SK-N-SH treated with all-trans-retinoic acid at 6 μM for 48 hours (cell line): ENCODE data around the gene ALDH1A2.

Experiments
- ATAC-seq: fragments of 200-7000 bp; cut with Tn5 transposase; 3 replicates; pipeline ENCODE4 v1.9.1; 2020; ENCODE audit warnings: mild to moderate bottlenecking, moderate library complexity
- ARNTL ChIP-seq: fragments of 450-650 bp; formaldehyde crosslinking; IDR thresholded peaks from 2 replicates; pipeline ENCODE4 v1.5.0; 2020; ENCODE audit warnings: low read depth, mild to moderate bottlenecking, moderate library complexity, borderline replicate concordance
- CREB5 ChIP-seq: fragments of 250-450 bp; sonication (Bioruptor Pico); IDR thresholded peaks from 2 replicates; pipeline ENCODE4 v1.5.1; 2020; ENCODE audit warnings: low read depth, mild to moderate bottlenecking, moderate library complexity
- CSDC2 ChIP-seq: fragments of 250-450 bp; sonication (Bioruptor Pico); IDR thresholded peaks from 2 replicates; pipeline ENCODE4 v1.5.0; 2020; ENCODE audit warnings: mild to moderate bottlenecking, moderate library complexity
- CSRNP3 ChIP-seq: fragments of 250-450 bp; sonication (Bioruptor Pico); IDR thresholded peaks from 2 replicates; pipeline ENCODE4 v1.5.1; 2021; ENCODE audit warnings: mild to moderate bottlenecking, moderate library complexity
- ESRRG ChIP-seq: fragments of 250-450 bp; sonication (Bioruptor Pico); IDR thresholded peaks from 2 replicates; pipeline ENCODE4 v1.6.1; 2021; ENCODE audit warnings: mild to moderate bottlenecking
- GLIS3 ChIP-seq: fragments of 250-450 bp; sonication (Bioruptor Pico); IDR thresholded peaks from 2 replicates; pipeline ENCODE4 v1.5.0; 2020; ENCODE audit warnings: mild to moderate bottlenecking, moderate library complexity
- ISL1 ChIP-seq: fragments of 250-450 bp; sonication (Bioruptor Pico); IDR thresholded peaks from 2 replicates; pipeline ENCODE4 v2.1.2; 2022; ENCODE audit warnings: mild to moderate bottlenecking, moderate library complexity
- OSR1 ChIP-seq: fragments of 250-450 bp; sonication (Bioruptor Pico); IDR thresholded peaks from 2 replicates; pipeline ENCODE4 v1.8.0; 2022; ENCODE audit warnings: moderate library complexity, mild to moderate bottlenecking, inconsistent platforms
- PATZ1 ChIP-seq: fragments of 250-450 bp; sonication (Bioruptor Pico); IDR thresholded peaks from 2 replicates; pipeline ENCODE4 v1.8.0; 2020; ENCODE audit warnings: mild to moderate bottlenecking, moderate library complexity, borderline replicate concordance
- PPARA ChIP-seq: fragments of 250-450 bp; sonication (Bioruptor Pico); IDR thresholded peaks from 2 replicates; pipeline ENCODE4 v1.5.0; 2020; ENCODE audit warnings: mild to moderate bottlenecking, borderline replicate concordance
- RARB ChIP-seq: fragments of 250-450 bp; sonication (Bioruptor Pico); IDR thresholded peaks from 2 replicates; pipeline ENCODE4 v1.8.0; 2021; ENCODE audit warnings: mild to moderate bottlenecking, moderate library complexity
- SNAI2 ChIP-seq: fragments of 250-450 bp; sonication (Bioruptor Pico); IDR thresholded peaks from 2 replicates; pipeline ENCODE4 v1.5.0; 2020; ENCODE audit warnings: mild to moderate bottlenecking, moderate library complexity
- TCF4 ChIP-seq: fragments of 250-450 bp; sonication (Bioruptor Pico); IDR thresholded peaks from 2 replicates; pipeline ENCODE4 v1.8.0; 2021; ENCODE audit warnings: mild to moderate bottlenecking, moderate library complexity, borderline replicate concordance
- TOX ChIP-seq: fragments of 250-450 bp; sonication (Bioruptor Pico); IDR thresholded peaks from 2 replicates; pipeline ENCODE4 v1.8.0; 2021; ENCODE audit warnings: mild to moderate bottlenecking, moderate library complexity, borderline replicate concordance
- TSHZ2 ChIP-seq: fragments of 250-450 bp; sonication (Bioruptor Pico); IDR thresholded peaks from 2 replicates; pipeline ENCODE4 v1.5.0; 2020; ENCODE audit warnings: mild to moderate bottlenecking, moderate library complexity
- ZC3H10 ChIP-seq: fragments of 250-450 bp; sonication (Bioruptor Pico); IDR thresholded peaks from 2 replicates; pipeline ENCODE4 v1.5.1; 2021; ENCODE audit warnings: mild to moderate bottlenecking, moderate library complexity
- ZFP3 ChIP-seq: fragments of 250-450 bp; sonication (Bioruptor Pico); IDR thresholded peaks from 2 replicates; pipeline ENCODE4 v1.5.0; 2020; ENCODE audit warnings: mild to moderate bottlenecking, moderate library complexity
- ZFP30 ChIP-seq: fragments of 450-650 bp; formaldehyde crosslinking; IDR thresholded peaks from 2 replicates; pipeline ENCODE4 v1.5.0; 2022; ENCODE audit warnings: mild to moderate bottlenecking, moderate library complexity
- ZNF565 ChIP-seq: fragments of 450-650 bp; formaldehyde crosslinking; conservative IDR thresholded peaks from 2 replicates; pipeline ENCODE4 v1.5.0; 2020; ENCODE audit warnings: low read depth, mild to moderate bottlenecking, moderate library complexity
- ZNF8 ChIP-seq: fragments of 450-650 bp; formaldehyde crosslinking; IDR thresholded peaks from 2 replicates; pipeline ENCODE4 v1.5.0; 2020; ENCODE audit warnings: mild to moderate bottlenecking, moderate library complexity

Gene ALDH1A2

GRCh38 chr15:57914350-57915055 is 151.0 kb downstream of the ALDH1A2 start:
- ATAC-seq: no peak
- TF ChIP-seq CSRNP3 (CRISPR knock-in tag) (no peak), ISL1 (CRISPR knock-in tag) (no peak), PPARA (CRISPR knock-in tag) (no peak), OSR1 (CRISPR knock-in tag) (no peak), ARNTL (no peak), RARB (CRISPR knock-in tag) (no peak), CREB5 (CRISPR knock-in tag) (no peak), ZNF565 (CRISPR knock-in tag) (no peak), ZFP30 (no peak), CSDC2 (CRISPR knock-in tag) (no peak)

- TF ChIP-seq ZFP3 (CRISPR knock-in tag) (no peak), TCF4 (CRISPR knock-in tag) (no peak), PPARA (CRISPR knock-in tag) (no peak), ZNF8 (CRISPR knock-in tag) (no peak), SNAI2 (CRISPR knock-in tag) (no peak), ISL1 (CRISPR knock-in tag) (no peak), ARNTL (no peak), CREB5 (CRISPR knock-in tag) (no peak), CSRNP3 (CRISPR knock-in tag) (no peak), TOX (CRISPR knock-in tag) (no peak), ESRRG (CRISPR knock-in tag) (no peak), RARB (CRISPR knock-in tag) (no peak), TSHZ2 (CRISPR knock-in tag) (no peak), OSR1 (CRISPR knock-in tag) (no peak), PATZ1 (CRISPR knock-in tag) (no peak)
- TF ChIP-seq, all 23 proteins: peak for 0
- ATAC-seq: no peak
Observed at GRCh38 chr15:57911247-57911646, 154.3 kb downstream of the ALDH1A2 start.

- ATAC-seq: no peak
- TF ChIP-seq TSHZ2 (CRISPR knock-in tag) (no peak), CSRNP3 (CRISPR knock-in tag) (no peak), CREB5 (CRISPR knock-in tag) (no peak), ZC3H10 (no peak), TOX (CRISPR knock-in tag) (no peak), GLIS3 (CRISPR knock-in tag) (no peak)
- TF ChIP-seq, all 23 proteins: peak for 0
Observed at GRCh38 chr15:57910672-57911071, 154.8 kb downstream of the ALDH1A2 start.
